ENCODE results near the gene SLC35A4.
A peak's percentile ranks its signal among the peaks of the same experiment; 100 is the strongest.

Gene SLC35A4

GRCh38 chr5:140564196-140565023 lies at the start of gene SLC35A4, which contains the start of gene APBB3:
TSS of gene SLC35A4 (plus strand) at chr5:140564828. CDS start at chr5:140567170, 2,342 bp downstream.
TSS of gene APBB3 (minus strand) at chr5:140564598. CDS start at chr5:140564245, 353 bp downstream.
- peaks cover 47% of the 10 kb centered on the region for H3K36me3 Mint-ChIP-seq
- peak within 1 kb of the TSS; percentile 94 for H3K27ac Mint-ChIP-seq
- peaks cover 51% of the 10 kb centered on the region for H3K4me1 Mint-ChIP-seq
- H3K4me3 Mint-ChIP-seq, result peak within 1 kb of the TSS; percentile 92
- no peaks in the 10 kb centered on the region for H3K9me3 Mint-ChIP-seq
- ATAC-seq, result peak; percentile 97
- no peaks in the 10 kb centered on the region for H3K27me3 Mint-ChIP-seq

- Mint-ChIP-seq H3K4me1 (peaks cover 13% of the 10 kb centered on the region), H3K27ac (peak overlapping the region; percentile 86), H3K36me3 (peaks cover 59% of the 10 kb centered on the region)
Observed at GRCh38 chr5:140524003-140524402, 40.6 kb upstream of the SLC35A4 start.

GRCh38 chr5:140540227-140540626 lies 24.4 kb upstream of the SLC35A4 start:
- no peak overlapping the region for H3K4me3 Mint-ChIP-seq
- peaks cover 42% of the 10 kb centered on the region for H3K36me3 Mint-ChIP-seq
- ATAC-seq, result no peak
- H3K4me1 Mint-ChIP-seq, result peaks cover 2% of the 10 kb centered on the region
- H3K27ac Mint-ChIP-seq, result no peak overlapping the region
- no peaks in the 10 kb centered on the region for H3K9me3 Mint-ChIP-seq
- no peaks in the 10 kb centered on the region for H3K27me3 Mint-ChIP-seq

More at GRCh38 chr5:140524003-140524402, 40.6 kb upstream of the SLC35A4 start:
- Mint-ChIP-seq H3K4me3 (no peak overlapping the region), H3K9me3 (no peaks in the 10 kb centered on the region), H3K27me3 (no peaks in the 10 kb centered on the region)
- ATAC-seq, result no peak

GRCh38 chr5:140542972-140543371 lies 21.7 kb upstream of the SLC35A4 start:
- no peaks in the 10 kb centered on the region for H3K27me3 Mint-ChIP-seq
- no peaks in the 10 kb centered on the region for H3K9me3 Mint-ChIP-seq

GRCh38 chr5:140544986-140545385 lies 19.6 kb upstream of the SLC35A4 start:
- H3K4me1 Mint-ChIP-seq, result peaks cover 33% of the 10 kb centered on the region
- peaks cover 45% of the 10 kb centered on the region for H3K36me3 Mint-ChIP-seq
- no peak for ATAC-seq
- H3K27me3 Mint-ChIP-seq, result no peaks in the 10 kb centered on the region
- no peak overlapping the region for H3K27ac Mint-ChIP-seq
- no peaks in the 10 kb centered on the region for H3K9me3 Mint-ChIP-seq
- H3K4me3 Mint-ChIP-seq, result no peak overlapping the region

More at GRCh38 chr5:140542972-140543371, 21.7 kb upstream of the SLC35A4 start:
- no peak for ATAC-seq
- peaks cover 13% of the 10 kb centered on the region for H3K4me1 Mint-ChIP-seq
- H3K4me3 Mint-ChIP-seq, result no peak overlapping the region
- H3K27ac Mint-ChIP-seq, result no peak overlapping the region
- peaks cover 37% of the 10 kb centered on the region for H3K36me3 Mint-ChIP-seq

- Mint-ChIP-seq H3K9me3 (no peaks in the 10 kb centered on the region), H3K4me1 (peaks cover 35% of the 10 kb centered on the region), H3K27me3 (no peaks in the 10 kb centered on the region), H3K4me3 (no peak overlapping the region), H3K27ac (no peak overlapping the region), H3K36me3 (peaks cover 46% of the 10 kb centered on the region)
- no peak for ATAC-seq
Observed at GRCh38 chr5:140545606-140546005, 19.0 kb upstream of the SLC35A4 start.

- Mint-ChIP-seq H3K9me3 (no peaks in the 10 kb centered on the region), H3K27ac (peak overlapping the region; percentile 75), H3K4me1 (peaks cover 35% of the 10 kb centered on the region), H3K36me3 (peaks cover 47% of the 10 kb centered on the region), H3K27me3 (no peaks in the 10 kb centered on the region), H3K4me3 (peak overlapping the region; percentile 70)
- ATAC-seq, result no peak
Observed at GRCh38 chr5:140546851-140547507, 17.6 kb upstream of the SLC35A4 start.

- H3K4me1 Mint-ChIP-seq, result peaks cover 36% of the 10 kb centered on the region
- peak; percentile 98 for ATAC-seq
- H3K36me3 Mint-ChIP-seq, result peaks cover 43% of the 10 kb centered on the region
- H3K27ac Mint-ChIP-seq, result peak within 1 kb of the TSS; percentile 75
- H3K4me3 Mint-ChIP-seq, result peak within 1 kb of the TSS; percentile 70
- no peaks in the 10 kb centered on the region for H3K9me3 Mint-ChIP-seq
- no peaks in the 10 kb centered on the region for H3K27me3 Mint-ChIP-seq
Observed at GRCh38 chr5:140547508-140548299, 16.9 kb upstream of the SLC35A4 start, which contains the start of gene EIF4EBP3. TSS of gene EIF4EBP3 (plus strand) at chr5:140547662. CDS start at chr5:140547738, 76 bp downstream.

- Mint-ChIP-seq H3K27me3 (no peaks in the 10 kb centered on the region), H3K4me1 (peaks cover 41% of the 10 kb centered on the region), H3K36me3 (peaks cover 49% of the 10 kb centered on the region), H3K27ac (peak overlapping the region; percentile 75), H3K4me3 (peak overlapping the region; percentile 70), H3K9me3 (no peaks in the 10 kb centered on the region)
- ATAC-seq, result no peak
Observed at GRCh38 chr5:140548300-140548688, 16.3 kb upstream of the SLC35A4 start.

GRCh38 chr5:140548791-140549190 lies 15.8 kb upstream of the SLC35A4 start:
- H3K4me1 Mint-ChIP-seq, result peaks cover 46% of the 10 kb centered on the region
- no peak overlapping the region for H3K4me3 Mint-ChIP-seq
- H3K27ac Mint-ChIP-seq, result peak overlapping the region; percentile 75

GRCh38 chr5:140549237-140550144 lies 15.1 kb upstream of the SLC35A4 start:
- ATAC-seq, result no peak
- peaks cover 57% of the 10 kb centered on the region for H3K36me3 Mint-ChIP-seq
- H3K27me3 Mint-ChIP-seq, result no peaks in the 10 kb centered on the region
- H3K9me3 Mint-ChIP-seq, result no peaks in the 10 kb centered on the region
- no peak overlapping the region for H3K4me3 Mint-ChIP-seq
- H3K4me1 Mint-ChIP-seq, result peaks cover 53% of the 10 kb centered on the region
- H3K27ac Mint-ChIP-seq, result peak overlapping the region; percentile 75

More at GRCh38 chr5:140548791-140549190, 15.8 kb upstream of the SLC35A4 start:
- Mint-ChIP-seq H3K27me3 (no peaks in the 10 kb centered on the region), H3K36me3 (peaks cover 54% of the 10 kb centered on the region), H3K9me3 (no peaks in the 10 kb centered on the region)
- no peak for ATAC-seq

- H3K27ac Mint-ChIP-seq, result peak overlapping the region; percentile 75
- H3K36me3 Mint-ChIP-seq, result peaks cover 56% of the 10 kb centered on the region
- no peak overlapping the region for H3K4me3 Mint-ChIP-seq
- H3K27me3 Mint-ChIP-seq, result no peaks in the 10 kb centered on the region
- H3K4me1 Mint-ChIP-seq, result peaks cover 63% of the 10 kb centered on the region
- no peak for ATAC-seq
- no peaks in the 10 kb centered on the region for H3K9me3 Mint-ChIP-seq
Observed at GRCh38 chr5:140550147-140551079, 14.2 kb upstream of the SLC35A4 start.

GRCh38 chr5:140551872-140552271 lies 12.8 kb upstream of the SLC35A4 start:
- Mint-ChIP-seq H3K27ac (no peak overlapping the region), H3K9me3 (no peaks in the 10 kb centered on the region), H3K4me3 (no peak overlapping the region), H3K36me3 (peaks cover 62% of the 10 kb centered on the region), H3K27me3 (no peaks in the 10 kb centered on the region), H3K4me1 (peaks cover 73% of the 10 kb centered on the region)
- ATAC-seq, result no peak

Measured in stimulated activated memory B cell treated with anti-CD40 and anti-IgM and Interleukin-4, amounts not matched to agents 10 μg/mL and 1 μg/mL and 100 μg/mL, for 72 hours (primary cell).